AG10803 (cell line): ENCODE results near the gene C1QA.
"Not testable (repeated sequence)": the region's sequence is repeated elsewhere in the genome, so short reads cannot be mapped to it uniquely, and the experiment has no call there.

ENCODE experiments used
- DNase-seq: peaks from one replicate; pipeline ENCODE4 v3.0.0; 2010; ENCODE audit warnings: low read depth
- H3K4me3 ChIP-seq: 2 replicates; pipeline ENCODE4 v1.5.1; 2011; ENCODE audit warnings: mild to moderate bottlenecking, low read length, control low read depth
- CTCF ChIP-seq: conservative IDR thresholded peaks from 2 replicates; pipeline ENCODE4 v1.5.1; 2011; ENCODE audit warnings: mild to moderate bottlenecking, low read length, control low read depth, inconsistent platforms

Gene C1QA

GRCh38 chr1:22673486-22674409 lies 37.3 kb downstream of the C1QA start:
- TF ChIP-seq CTCF: peak; percentile 93
- peak; percentile 58 for DNase-seq
- no peak overlapping the region for H3K4me3 ChIP-seq

GRCh38 chr1:22674410-22674749 lies 38.0 kb downstream of the C1QA start:
- no peak for TF ChIP-seq CTCF
- no peak overlapping the region for H3K4me3 ChIP-seq
- no peak for DNase-seq

GRCh38 chr1:22676151-22676550 lies 39.7 kb downstream of the C1QA start:
- not testable (repeated sequence) for H3K4me3 ChIP-seq, DNase-seq

- H3K4me3 ChIP-seq: no peak overlapping the region
- no peak for DNase-seq
- TF ChIP-seq CTCF: no peak
Measured at GRCh38 chr1:22676916-22677583, 40.6 kb downstream of the C1QA start.

- H3K4me3 ChIP-seq: no peak overlapping the region
- TF ChIP-seq CTCF: no peak
- DNase-seq: no peak
Measured at GRCh38 chr1:22677931-22678896, 41.8 kb downstream of the C1QA start.

GRCh38 chr1:22680726-22681125 lies 44.3 kb downstream of the C1QA start:
- no peak for TF ChIP-seq CTCF
- DNase-seq: no peak
- H3K4me3 ChIP-seq: no peak overlapping the region

GRCh38 chr1:22681556-22682276 lies 45.3 kb downstream of the C1QA start:
- no peak for TF ChIP-seq CTCF

More at GRCh38 chr1:22681556-22682276, 45.3 kb downstream of the C1QA start:
- no peak overlapping the region for H3K4me3 ChIP-seq
- DNase-seq: no peak
